ENCODE measurements around the gene SEC14L1. TPM values are rescaled to one million over a fixed set of nuclear protein-coding genes. Genes with fewer than 3 reads are reported as not detected.
"Not testable (repeated sequence)": the region's sequence is repeated elsewhere in the genome, so short reads cannot be mapped to it uniquely, and the experiment has no call there.

The SEC14L1 gene
- total and polyA plus RNA-seq, 4 donors, result 17.0 to 52.0 (median 26.8) TPM

DNA sequence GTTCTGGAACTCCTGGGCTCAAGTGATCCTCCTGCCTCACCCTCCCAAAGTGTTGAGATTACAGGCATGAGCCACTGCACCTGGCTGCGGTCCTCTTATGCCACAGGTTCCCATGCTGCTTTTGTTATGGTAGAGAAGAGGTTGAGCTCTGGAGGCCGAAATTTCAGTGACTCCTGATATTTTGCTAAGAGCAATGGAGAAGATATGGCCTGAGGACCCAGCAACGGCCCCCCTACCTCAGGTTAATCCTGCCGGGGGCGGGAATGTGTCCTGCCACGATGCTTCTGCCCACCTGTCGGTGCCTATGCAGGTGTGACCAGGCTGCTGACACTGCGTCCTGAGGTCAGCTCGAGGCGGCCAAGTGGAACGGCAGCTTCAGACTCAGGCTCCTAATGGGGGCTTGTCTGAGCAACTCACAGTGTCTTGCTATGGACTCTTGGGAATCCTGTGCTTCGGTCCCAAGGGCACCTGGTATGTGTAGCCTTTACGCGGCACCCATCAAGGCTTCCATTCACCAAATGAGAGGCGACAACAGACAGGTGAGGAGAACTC is 7.6 kb upstream of the SEC14L1 start (continued):
- TF ChIP-seq, protein P1, sequence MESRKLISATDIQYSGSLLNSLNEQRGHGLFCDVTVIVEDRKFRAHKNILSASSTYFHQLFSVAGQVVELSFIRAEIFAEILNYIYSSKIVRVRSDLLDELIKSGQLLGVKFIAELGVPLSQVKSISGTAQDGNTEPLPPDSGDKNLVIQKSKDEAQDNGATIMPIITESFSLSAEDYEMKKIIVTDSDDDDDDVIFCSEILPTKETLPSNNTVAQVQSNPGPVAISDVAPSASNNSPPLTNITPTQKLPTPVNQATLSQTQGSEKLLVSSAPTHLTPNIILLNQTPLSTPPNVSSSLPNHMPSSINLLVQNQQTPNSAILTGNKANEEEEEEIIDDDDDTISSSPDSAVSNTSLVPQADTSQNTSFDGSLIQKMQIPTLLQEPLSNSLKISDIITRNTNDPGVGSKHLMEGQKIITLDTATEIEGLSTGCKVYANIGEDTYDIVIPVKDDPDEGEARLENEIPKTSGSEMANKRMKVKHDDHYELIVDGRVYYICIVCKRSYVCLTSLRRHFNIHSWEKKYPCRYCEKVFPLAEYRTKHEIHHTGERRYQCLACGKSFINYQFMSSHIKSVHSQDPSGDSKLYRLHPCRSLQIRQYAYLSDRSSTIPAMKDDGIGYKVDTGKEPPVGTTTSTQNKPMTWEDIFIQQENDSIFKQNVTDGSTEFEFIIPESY (IDR thresholded peaks at IDR 0.05), result no peak
- TF ChIP-seq SP1 (IDR thresholded peaks at IDR 0.05) (no peak), FOXA1 (IDR thresholded peaks at IDR 0.05) (no peak), RAD21 (IDR thresholded peaks at IDR 0.05) (no peak), FOXA2 (IDR thresholded peaks at IDR 0.05) (no peak), ATF3 (IDR thresholded peaks at IDR 0.05) (no peak)

DNA sequence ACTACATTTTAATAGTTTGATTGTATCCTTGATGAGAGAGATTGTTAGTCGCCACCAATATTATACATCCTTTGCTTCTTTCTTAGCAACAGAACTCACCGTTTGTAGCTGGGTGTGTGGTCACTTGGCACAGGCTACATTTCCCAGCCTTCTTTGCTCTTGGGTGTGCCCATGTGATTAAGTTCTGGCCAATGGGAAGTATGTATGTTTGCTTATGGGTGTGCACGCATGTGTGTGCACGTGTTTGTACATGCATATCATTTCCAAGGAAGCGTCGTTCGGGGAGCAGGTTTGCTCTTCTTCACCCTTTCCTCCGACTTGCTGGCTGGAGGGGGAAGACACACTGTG is 4.4 kb upstream of the SEC14L1 start:
- no peaks in the 10 kb centered on the region for H3K27me3 ChIP-seq (ENCODE audit: control insufficient read depth in 4 of 4, insufficient read depth in 4 of 4, low read length in 3 of 4)
- WGBS, result 93% methylated on average over 8 of the region's 8 CpGs
- no peak overlapping the region for H3K27ac ChIP-seq (ENCODE audit: low read depth in 1 of 2, low read length in 2 of 2)
- peaks cover 0 to 7% (median 3%) of the 10 kb centered on the region in 4 donors for H3K4me1 ChIP-seq (ENCODE audit: control insufficient read depth in 4 of 4, insufficient read depth in 4 of 4, low read length in 3 of 4)
- peaks cover 0 to 3% (median 0%) of the 10 kb centered on the region in 4 donors for H3K9me3 ChIP-seq (ENCODE audit: control insufficient read depth in 4 of 4, low read length in 3 of 4)
- no peak overlapping the region for H3K9ac ChIP-seq (ENCODE audit: low read depth in 1 of 2, low read length in 2 of 2)
- no peak for DNase-seq (ENCODE audit: low spot score)
- no peak for TF ChIP-seq FOXA1 (IDR thresholded peaks at IDR 0.05)
- TF ChIP-seq, protein P2, sequence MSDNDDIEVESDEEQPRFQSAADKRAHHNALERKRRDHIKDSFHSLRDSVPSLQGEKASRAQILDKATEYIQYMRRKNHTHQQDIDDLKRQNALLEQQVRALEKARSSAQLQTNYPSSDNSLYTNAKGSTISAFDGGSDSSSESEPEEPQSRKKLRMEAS (IDR thresholded peaks at IDR 0.05), result no peak
- no peak for TF ChIP-seq JUND (IDR thresholded peaks at IDR 0.05)
- TF ChIP-seq YY1 (IDR thresholded peaks at IDR 0.05), result no peak
- TF ChIP-seq GABPA (IDR thresholded peaks at IDR 0.05 in 1 of 2, conservative IDR thresholded peaks at IDR 0.05 in 1 of 2), result no peak
- TF ChIP-seq CTCF (IDR thresholded peaks at IDR 0.05; ENCODE audit: low read depth, low read length, missing input control), result no peak
- no peak for TF ChIP-seq EGR1 (IDR thresholded peaks at IDR 0.05; ENCODE audit: low read depth in 2 of 2)
- TF ChIP-seq RAD21 (IDR thresholded peaks at IDR 0.05), result no peak
- TF ChIP-seq RXRA (IDR thresholded peaks at IDR 0.05), result no peak
- no peak for TF ChIP-seq NR2F2 (IDR thresholded peaks at IDR 0.05)
- no peak overlapping the region for H3K4me3 ChIP-seq (ENCODE audit: low read depth in 1 of 3, low read length in 3 of 3)
- H3K36me3 ChIP-seq (ENCODE audit: control insufficient read depth in 4 of 4, insufficient read depth in 3 of 4, low read depth in 1 of 4, low read length in 3 of 4), result no peaks in the 10 kb centered on the region

- WGBS, result 85% methylated on average over 3 of the region's 3 CpGs
- Histone ChIP-seq H3K36me3 (ENCODE audit: control insufficient read depth in 4 of 4, insufficient read depth in 3 of 4, low read depth in 1 of 4, low read length in 3 of 4) (no peaks in the 10 kb centered on the region), H3K4me1 (ENCODE audit: control insufficient read depth in 4 of 4, insufficient read depth in 4 of 4, low read length in 3 of 4) (peaks cover 0 to 9% (median 3%) of the 10 kb centered on the region in 4 donors), H3K9me3 (ENCODE audit: control insufficient read depth in 4 of 4, low read length in 3 of 4) (peaks cover 0 to 3% (median 0%) of the 10 kb centered on the region in 4 donors), H3K4me3 (ENCODE audit: low read depth in 1 of 3, low read length in 3 of 3) (no peak overlapping the region), H3K27me3 (ENCODE audit: control insufficient read depth in 4 of 4, insufficient read depth in 4 of 4, low read length in 3 of 4) (no peaks in the 10 kb centered on the region), H3K27ac (ENCODE audit: low read depth in 1 of 2, low read length in 2 of 2) (no peak overlapping the region), H3K9ac (ENCODE audit: low read depth in 1 of 2, low read length in 2 of 2) (no peak overlapping the region)
- DNase-seq (ENCODE audit: low spot score), result no peak
- no peak for TF ChIP-seq RAD21 (IDR thresholded peaks at IDR 0.05)
- TF ChIP-seq YY1 (IDR thresholded peaks at IDR 0.05), result no peak
- TF ChIP-seq SP1 (IDR thresholded peaks at IDR 0.05), result no peak
- no peak for TF ChIP-seq REST (IDR thresholded peaks at IDR 0.05)
- TF ChIP-seq, protein P2 (IDR thresholded peaks at IDR 0.05), result no peak
- TF ChIP-seq EGR1 (IDR thresholded peaks at IDR 0.05; ENCODE audit: low read depth in 2 of 2), result no peak
- no peak for TF ChIP-seq TAF1 (conservative IDR thresholded peaks at IDR 0.05)
- no peak for TF ChIP-seq JUND (IDR thresholded peaks at IDR 0.05)
- no peak for TF ChIP-seq HNF4G (IDR thresholded peaks at IDR 0.05)
- TF ChIP-seq ATF3 (IDR thresholded peaks at IDR 0.05), result no peak
These were observed 3.7 kb upstream of the SEC14L1 start for GRCh38 chr17:77137111-77137510.

GRCh38 chr17:77137886-77138285 is 2.9 kb upstream of the SEC14L1 start:
- H3K27ac ChIP-seq (ENCODE audit: low read depth in 1 of 2, low read length in 2 of 2); H3K9me3 ChIP-seq (ENCODE audit: control insufficient read depth in 4 of 4, low read length in 3 of 4); H3K36me3 ChIP-seq (ENCODE audit: control insufficient read depth in 4 of 4, insufficient read depth in 3 of 4, low read depth in 1 of 4, low read length in 3 of 4); H3K4me3 ChIP-seq (ENCODE audit: low read depth in 1 of 3, low read length in 3 of 3); DNase-seq (ENCODE audit: low spot score); H3K4me1 ChIP-seq (ENCODE audit: control insufficient read depth in 4 of 4, insufficient read depth in 4 of 4, low read length in 3 of 4); H3K9ac ChIP-seq (ENCODE audit: low read depth in 1 of 2, low read length in 2 of 2); H3K27me3 ChIP-seq (ENCODE audit: control insufficient read depth in 4 of 4, insufficient read depth in 4 of 4, low read length in 3 of 4): not testable (repeated sequence)
- 77% methylated on average over 3 of the region's 3 CpGs for WGBS
